SW480 (cell line): ENCODE measurements around the gene OSBPL9.
"Not testable (repeated sequence)": the region's sequence is repeated elsewhere in the genome, so short reads cannot be mapped to it uniquely, and the experiment has no call there.

Experiments
- DNase-seq: peaks from one replicate; pipeline ENCODE4 v3.0.0-alpha.2; 2016; ENCODE audit warnings: low spot score

The OSBPL9 gene

GRCh38 chr1:51669272-51669671 is 52.4 kb downstream of the OSBPL9 start:
- DNase-seq, result no peak

- no peak for DNase-seq
Observed at GRCh38 chr1:51669816-51670215, 52.9 kb downstream of the OSBPL9 start.

DNA sequence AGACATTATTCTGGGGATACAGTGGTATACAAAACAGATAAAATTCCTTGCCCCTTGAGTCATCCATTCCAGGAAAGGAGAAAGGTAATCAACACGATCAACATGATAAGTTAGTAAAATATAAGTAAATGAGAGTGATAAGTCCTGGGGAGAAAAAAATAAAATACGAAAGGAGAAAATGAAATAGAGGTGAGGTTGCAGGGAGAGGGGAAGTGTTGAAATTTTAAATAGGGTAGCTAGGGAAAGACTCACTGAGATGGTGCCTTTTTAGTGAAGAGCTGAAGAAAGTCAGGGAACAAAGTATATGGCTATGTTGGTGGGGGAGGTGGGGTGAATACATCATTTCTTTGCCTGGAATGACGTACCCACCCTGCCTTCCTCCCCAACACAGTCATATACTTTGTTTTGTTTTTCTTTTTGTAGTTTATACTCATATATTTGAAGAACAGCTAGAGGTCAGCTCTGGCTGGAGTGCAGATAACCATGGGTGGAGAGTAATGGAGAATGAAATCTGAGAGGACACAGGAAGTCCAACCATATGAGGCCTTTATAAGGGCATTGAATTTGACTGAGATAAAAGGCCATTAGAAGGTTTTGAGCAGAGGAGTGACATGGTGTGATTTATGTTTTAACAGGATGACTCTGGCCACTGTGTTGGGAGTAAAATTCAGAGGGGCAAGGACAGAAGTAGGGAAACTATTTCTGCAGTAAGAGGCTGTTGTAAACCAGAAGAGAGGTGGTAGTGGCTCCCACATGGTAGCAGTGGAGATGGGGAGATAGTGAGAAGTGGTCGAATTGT is 54.8 kb downstream of the OSBPL9 start:
- DNase-seq, result no peak

GRCh38 chr1:51673279-51673678 is 56.4 kb downstream of the OSBPL9 start:
- DNase-seq, result no peak

DNA sequence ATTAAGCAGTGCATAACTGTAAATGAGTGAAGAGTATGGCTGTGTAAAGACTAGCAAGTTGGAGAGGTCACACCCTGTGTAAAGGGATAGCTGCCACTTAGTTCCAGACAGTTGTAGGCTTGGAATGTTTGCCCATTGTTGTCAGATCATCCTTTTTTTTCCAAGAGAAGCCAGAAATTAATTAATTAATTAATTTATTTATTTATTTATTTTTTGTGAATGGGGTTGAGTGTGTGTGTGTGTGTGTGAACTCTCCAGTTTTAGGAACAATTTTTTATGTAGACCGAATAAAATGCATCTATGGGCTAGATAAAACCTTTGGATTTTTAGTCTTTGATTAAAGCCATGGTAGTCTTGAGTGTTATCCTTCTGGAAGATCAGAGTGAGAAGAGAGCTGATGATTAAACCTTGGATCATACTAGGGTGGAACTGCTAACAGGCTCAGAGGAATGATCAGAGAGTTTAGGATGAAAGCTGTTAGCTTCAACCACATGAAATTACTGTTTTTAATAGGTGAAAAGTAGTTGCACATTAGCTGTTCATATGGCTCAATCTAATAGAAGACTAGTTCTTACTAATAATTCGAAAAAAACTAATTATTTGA is 58.4 kb downstream of the OSBPL9 start:
- no peak for DNase-seq

DNA sequence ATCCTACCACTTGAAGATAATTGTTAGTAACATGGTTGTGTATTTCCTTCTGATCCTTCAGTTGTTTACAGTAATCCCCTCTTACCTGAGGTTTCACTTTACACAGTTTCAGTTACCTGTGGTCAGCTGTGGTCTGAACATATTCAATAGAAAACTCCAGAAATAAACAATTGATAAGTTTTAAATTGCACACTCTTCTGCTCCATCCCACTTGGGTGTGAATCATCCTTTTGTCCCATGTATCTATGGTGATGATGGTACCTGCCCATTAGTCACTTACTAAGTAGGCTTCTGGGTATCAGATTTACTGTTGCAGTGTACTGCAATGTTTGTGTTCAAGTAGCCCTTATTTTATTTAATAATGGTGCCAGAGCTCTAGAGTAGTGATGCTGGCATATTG is 62.5 kb downstream of the OSBPL9 start:
- no peak for DNase-seq

- DNase-seq, result no peak
Observed at GRCh38 chr1:51684776-51685175, 67.9 kb downstream of the OSBPL9 start.

GRCh38 chr1:51686450-51686849 is 69.6 kb downstream of the OSBPL9 start:
- no peak for DNase-seq

GRCh38 chr1:51689075-51689440 is 72.2 kb downstream of the OSBPL9 start:
- no peak for DNase-seq

GRCh38 chr1:51689643-51690042 is 72.8 kb downstream of the OSBPL9 start:
- no peak for DNase-seq

DNA sequence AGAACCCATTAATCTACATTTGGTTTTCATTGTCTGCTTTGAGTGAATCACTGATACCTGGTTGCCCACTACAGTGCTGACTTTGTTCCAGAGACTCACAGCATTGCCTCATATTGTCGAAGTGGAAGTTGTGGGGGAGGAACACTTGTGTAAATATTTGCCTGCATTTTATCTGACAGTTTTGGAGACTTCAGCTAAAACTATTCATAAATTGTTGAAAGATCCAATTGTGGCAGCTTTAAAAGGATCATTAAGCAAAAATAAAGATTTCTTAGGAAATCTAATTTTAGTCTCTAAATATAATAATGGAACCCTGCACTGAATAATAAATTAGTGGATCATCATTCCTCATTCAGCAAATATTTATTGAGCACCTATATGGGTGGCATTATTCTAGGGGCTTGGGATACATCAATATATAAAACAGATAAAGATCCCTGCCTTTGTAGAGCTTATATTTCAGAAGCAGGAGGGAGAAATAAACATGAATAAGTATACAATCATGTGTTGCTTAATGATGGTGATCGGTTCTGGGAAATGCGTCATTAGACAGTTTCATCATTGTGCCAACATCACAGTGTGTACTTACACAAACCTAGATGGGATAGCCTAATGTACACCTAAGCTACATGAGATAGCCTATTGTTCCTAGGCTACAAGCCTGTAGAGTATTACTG is 73.5 kb downstream of the OSBPL9 start:
- no peak for DNase-seq

- no peak for DNase-seq
Observed at GRCh38 chr1:51691920-51692319, 75.0 kb downstream of the OSBPL9 start.

DNA sequence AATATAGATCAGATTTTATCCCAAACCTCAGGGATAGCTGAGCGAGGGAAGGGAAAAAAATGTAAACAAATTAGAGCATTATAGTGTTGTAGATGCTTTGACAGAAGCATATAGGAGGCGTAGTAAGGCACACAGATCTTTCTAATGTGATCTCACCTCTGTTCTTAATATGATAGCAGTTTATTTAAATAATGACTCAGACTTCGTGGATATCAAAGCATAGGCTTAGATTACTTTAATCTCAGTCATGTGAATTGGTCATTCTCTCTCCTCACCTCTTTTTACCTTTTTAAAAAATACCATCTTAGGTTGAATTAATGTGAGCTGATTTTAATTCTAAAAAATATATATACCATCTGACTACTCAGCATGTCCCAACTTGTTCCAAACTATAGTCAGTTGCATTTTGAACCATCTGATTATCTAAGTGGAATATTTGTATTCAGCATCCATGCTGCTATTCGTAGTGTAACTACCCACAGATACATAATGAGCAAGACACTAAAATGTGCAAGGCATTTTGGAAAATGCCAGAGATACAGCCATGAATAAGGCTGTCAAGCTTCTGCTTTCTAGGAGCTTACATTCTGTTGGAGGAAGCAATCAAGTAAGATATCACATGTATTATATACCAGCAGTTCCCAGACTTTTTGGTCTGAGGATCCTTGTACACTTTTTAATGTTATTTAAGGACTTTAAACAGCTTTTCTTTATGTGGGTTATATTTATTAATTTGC is 76.7 kb downstream of the OSBPL9 start:
- no peak for DNase-seq

DNA sequence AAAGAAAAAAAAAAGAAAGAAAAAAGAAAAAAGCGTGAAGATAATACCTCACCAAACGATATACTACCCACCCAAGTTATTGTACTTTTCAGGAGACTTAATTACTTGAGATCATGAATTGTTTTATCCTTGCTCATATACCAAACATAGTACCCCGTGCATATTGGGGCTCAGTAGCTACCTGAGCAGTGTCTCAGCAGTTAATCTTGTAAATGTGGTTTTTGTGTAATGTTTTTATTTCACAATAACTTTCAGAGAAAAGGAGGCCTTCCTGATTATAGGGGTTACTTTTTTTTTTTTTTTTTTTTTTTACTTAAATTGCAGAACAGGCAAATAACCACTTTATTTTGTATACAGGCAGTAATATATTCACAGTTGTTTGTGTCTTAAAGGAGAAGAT is 80.3 kb downstream of the OSBPL9 start:
- no peak for DNase-seq

- DNase-seq, result no peak
Observed at GRCh38 chr1:51699391-51699790, 82.5 kb downstream of the OSBPL9 start.

DNA sequence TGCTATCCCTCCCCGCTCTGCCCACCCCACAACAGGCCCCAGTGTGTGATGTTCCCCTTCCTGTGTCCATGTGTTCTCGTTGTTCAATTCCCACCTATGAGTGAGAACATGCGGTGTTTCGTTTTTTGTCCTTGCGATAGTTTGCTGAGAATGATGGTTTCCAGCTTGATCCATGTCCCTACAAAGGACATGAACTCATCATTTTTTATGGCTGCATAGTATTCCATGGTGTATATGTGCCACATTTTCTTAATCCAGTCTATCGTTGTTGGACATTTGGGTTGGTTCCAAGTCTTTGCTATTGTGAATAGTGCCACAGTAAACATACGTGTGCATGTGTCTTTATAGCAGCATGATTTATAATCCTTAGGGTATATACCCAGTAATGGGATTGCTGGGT is 84.9 kb downstream of the OSBPL9 start:
- DNase-seq, result not testable (repeated sequence)

GRCh38 chr1:51702220-51702619 is 85.3 kb downstream of the OSBPL9 start:
- DNase-seq, result not testable (repeated sequence)

- DNase-seq, result no peak
Observed at GRCh38 chr1:51705035-51705434, 88.1 kb downstream of the OSBPL9 start.

DNA sequence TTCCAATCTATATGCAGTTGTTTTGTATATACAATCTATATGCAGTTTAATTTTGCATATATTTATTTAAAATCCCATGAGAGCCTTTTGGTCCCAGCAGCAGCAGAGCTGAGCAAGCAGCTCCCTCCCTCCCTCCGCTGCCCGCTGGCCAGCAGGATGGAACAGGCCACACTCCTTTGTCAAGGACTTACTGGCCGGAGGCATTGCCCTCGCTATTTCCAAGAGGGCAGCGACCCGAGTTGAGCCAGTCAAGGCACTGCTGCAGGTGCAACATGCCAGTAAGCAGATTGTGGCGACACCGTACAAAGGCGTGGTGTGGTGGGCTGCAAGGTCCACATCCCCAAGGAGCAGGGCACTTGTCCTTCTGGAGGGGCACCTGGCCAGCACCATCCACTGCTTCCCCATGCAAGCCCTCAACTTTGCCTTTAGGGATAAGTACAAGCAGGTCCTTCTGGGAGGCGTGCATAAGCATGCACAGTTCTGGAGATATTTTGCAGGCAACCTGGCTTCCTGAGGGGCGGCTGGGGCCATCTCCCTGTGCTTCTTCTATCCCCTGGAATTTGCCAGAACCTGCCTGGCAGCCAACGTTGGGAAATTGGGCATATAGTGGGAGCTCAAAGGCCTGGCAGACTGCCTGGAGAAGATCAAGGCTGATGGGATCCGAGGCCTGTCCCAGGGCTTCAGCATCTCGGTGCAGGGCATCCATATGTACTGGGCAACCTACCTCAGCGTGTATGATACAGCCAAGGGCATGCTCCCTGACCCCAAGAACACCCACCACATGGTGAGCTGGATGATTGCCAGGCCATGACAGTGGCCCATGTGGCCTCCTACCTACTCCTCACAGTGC is 92.2 kb downstream of the OSBPL9 start:
- DNase-seq, result no peak

DNA sequence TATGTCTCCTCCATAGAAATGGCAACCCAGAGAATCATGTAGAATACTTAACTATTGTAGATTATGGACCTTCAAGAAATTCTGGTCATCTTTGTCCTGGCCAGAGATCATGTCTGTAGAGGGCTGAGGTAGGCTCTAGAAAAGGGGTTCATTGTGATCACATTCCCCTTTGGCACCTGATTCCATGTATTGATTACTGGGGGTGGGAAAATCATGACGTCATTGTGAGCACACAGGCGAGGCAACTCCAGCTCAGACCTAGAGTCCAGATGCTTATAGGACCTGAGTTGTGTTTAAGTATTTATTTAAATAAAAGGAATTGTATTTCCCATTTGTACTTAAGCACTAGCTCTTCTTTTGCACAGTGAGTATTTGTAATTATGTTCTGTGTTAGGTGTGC is 93.1 kb downstream of the OSBPL9 start:
- no peak for DNase-seq

GRCh38 chr1:51712590-51712989 is 95.7 kb downstream of the OSBPL9 start:
- DNase-seq, result no peak
